SK-N-MC (cell line): ENCODE measurements around the gene SMG6.

Source experiments
- EZH2 ChIP-seq: fragments of 200-600 bp; sonication (generic); IDR thresholded peaks from one replicate; pipeline ENCODE4 v1.6.1; 2017; ENCODE audit warnings: antibody characterized with exemption
- FOXP2 ChIP-seq: optimal IDR thresholded peaks from 2 replicates; pipeline ENCODE3; 2011; ENCODE audit warnings: mild to moderate bottlenecking, moderate library complexity; ENCODE audit not compliant: insufficient read depth; ENCODE audit errors: extremely low read length, control extremely low read depth
- POLR2AphosphoS5 ChIP-seq: IDR thresholded peaks from 2 replicates; pipeline ENCODE4 v1.6.1; 2012; ENCODE audit warnings: mild to moderate bottlenecking, low read depth, low read length, borderline replicate concordance

DNA sequence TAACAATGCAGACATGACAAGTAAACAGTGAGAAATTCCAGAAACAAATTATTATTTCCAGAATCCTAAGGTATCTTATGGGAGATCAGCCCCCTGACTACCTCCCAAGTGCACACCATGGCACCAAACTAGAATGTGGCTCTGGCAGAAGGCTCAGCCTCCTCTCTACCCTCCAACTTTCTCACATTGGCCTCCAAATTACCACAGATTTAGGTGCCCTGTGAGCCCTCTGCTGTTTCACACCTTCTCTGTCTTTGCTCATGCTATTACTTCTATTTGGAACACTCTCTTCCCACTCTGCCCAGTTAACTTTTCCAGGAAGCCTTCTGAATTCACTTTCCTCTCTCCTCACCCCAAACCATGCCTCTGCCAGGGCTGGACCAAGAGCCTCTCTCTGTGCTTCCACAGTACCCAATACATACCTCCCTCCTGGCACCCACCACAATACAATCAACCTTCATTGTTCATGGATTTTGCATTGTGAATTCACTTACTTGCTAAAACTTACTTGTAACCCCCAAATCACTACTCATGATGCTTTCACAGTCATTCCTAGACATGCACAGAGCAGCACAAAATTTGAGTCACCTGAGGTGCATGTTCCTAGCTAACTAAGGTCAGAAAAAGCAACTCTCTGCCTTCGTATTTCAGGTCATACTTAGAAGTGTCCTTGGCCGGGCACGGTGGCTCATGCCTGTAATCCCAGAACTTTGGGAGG is 31.4 kb downstream of the SMG6 start:
- no peak for TF ChIP-seq EZH2
- TF ChIP-seq POLR2AphosphoS5 = no peak
- TF ChIP-seq FOXP2 = no peak
